Measurements from ENCODE around the gene ACADSB.

ACADSB gene

DNA sequence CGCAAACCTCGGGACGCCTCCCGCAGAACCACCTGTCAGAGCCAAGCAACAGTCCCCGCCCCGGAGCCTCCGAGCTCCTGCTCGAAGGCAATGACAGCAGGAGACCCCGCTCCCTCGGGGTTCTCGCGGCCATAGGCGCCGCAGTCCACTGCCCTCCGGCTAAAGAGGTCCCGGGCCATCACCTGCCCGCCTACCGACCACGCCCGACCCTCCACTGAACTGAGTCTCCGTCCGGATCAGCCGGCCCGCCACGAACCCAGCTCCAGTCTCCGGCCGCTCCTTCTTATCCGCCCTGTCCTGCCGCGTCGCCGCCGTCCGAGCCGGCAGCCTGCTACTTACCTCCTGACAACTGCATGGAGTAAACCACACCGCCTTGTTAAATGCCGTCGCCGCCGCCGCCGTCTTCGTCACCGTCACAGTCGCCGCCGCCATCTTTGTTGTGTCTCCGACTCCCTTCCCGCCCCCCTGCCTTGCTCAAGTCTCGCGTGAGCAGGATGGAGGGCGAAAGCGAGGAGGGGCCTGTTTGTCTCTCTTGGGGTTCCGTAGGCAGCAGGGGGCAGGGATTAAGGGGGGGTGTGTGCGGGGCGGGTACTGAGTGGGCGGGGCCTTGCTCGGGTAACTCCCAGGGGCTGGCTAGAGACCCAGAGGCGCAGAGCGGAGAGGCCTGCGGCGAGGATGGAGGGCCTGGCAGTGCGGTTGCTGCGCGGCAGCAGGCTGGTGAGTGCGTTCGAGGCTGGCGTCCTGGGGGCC lies at the start of gene ACADSB, which contains the start of gene IKZF5:
Gene ACADSB (plus strand): TSS at position 652 of the 750 bp plus-strand sequence. CDS start 24 bp downstream, at position 676.
Gene IKZF5 (minus strand): TSS at position 441 of the 750 bp plus-strand sequence. CDS start 10,170 bp downstream, outside the sequence.
- peak; percentile 56 for DNase-seq

DNA sequence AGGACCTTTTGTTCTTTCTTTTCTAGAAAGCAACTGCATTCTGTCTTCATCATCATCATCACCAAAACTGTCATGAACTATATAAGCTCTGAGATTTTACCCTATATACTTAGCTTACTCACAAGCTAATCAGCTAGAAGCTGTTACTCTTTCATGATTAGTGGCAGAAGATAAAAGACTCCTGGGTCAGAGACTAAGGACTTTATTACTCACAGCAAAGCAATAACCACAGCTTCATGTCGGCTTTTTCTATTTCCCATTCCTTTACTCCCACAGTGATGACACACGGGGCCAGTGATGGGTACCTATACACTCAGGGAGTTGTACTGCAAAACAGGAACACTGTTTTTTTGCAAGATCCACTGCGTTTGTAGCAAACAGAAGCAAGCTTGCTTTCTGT lies 46.4 kb upstream of the ACADSB start:
- no peak for DNase-seq

DNA sequence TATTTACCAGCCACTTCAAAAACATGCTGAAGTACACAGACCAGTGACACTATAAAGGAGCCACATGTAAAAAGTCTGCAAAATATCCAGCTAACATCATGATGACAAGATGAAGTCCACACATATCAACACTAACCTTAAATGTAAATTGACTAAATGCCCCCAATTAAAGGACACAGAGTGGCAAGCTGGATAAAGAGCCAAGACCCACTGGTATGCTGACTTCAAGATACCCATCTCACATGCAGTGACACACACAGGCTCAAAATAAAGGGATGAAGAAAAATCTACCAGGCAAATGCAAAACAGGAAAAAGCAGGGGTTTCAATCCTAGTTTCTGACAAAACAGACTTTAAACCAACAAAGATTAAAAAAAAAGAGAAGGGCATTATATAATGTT lies 41.9 kb upstream of the ACADSB start:
- DNase-seq, result no peak

DNA sequence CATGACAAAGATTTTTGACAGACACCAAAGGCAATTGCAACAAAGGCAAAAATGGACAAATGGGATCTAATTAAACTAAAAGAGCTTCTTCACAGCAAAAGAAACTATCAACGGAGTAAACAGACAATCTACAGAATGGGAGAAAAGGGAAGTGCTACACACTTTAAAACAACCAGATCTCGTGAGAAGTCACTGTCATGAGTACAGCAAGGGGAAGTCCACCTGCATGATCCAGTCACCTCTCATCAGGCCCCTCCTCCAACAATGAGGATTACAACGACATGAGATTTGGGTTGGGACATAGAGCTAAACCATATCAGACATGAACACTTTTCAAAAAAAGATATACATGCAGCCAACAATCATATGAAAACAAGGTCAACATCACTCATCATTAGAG lies 40.1 kb upstream of the ACADSB start:
- DNase-seq, result no peak

DNA sequence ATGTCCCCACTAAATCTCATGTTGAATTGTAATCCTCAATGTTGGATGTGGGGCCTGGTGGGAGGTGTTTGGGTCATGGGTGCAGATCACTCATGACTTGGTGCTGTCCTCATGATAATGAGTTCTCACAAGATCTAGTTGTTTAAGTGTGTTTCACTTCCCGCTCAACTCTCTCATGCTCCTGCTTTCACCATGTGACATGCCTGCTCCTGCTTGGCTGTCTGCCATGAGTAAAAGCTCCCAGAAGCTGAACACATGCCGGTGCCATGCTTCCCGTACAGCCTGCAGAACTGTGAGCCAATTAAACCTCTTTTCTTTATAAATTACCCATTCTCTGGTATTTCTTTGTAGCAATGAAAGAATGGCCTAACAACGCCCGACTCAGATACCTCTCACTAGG lies 34.8 kb upstream of the ACADSB start:
- no peak for DNase-seq

DNA sequence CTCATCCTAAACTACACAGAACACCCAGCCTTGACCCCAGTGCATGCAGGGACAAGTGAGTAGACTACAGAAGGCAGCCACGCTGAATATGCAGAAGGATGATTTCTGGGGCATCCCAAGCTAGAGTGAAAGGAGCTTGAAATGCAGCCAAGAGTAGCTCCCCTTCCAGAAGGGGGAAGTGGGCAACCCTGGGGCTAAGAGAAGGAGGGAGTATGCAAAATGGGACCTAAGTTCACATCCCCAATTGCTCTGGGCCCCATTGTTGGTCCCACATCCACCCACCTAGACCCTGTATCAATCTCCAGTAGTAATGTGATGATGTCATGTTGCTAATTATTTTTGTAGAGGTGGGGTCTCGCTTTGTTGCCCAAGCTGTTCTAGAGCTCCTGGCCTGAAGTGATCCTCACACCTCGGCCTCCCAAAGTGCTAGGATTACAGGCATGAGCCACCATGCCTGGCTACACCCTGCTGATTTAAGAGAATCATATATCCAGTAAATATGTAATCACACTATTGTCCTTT lies 34.2 kb upstream of the ACADSB start:
- no peak for DNase-seq

DNA sequence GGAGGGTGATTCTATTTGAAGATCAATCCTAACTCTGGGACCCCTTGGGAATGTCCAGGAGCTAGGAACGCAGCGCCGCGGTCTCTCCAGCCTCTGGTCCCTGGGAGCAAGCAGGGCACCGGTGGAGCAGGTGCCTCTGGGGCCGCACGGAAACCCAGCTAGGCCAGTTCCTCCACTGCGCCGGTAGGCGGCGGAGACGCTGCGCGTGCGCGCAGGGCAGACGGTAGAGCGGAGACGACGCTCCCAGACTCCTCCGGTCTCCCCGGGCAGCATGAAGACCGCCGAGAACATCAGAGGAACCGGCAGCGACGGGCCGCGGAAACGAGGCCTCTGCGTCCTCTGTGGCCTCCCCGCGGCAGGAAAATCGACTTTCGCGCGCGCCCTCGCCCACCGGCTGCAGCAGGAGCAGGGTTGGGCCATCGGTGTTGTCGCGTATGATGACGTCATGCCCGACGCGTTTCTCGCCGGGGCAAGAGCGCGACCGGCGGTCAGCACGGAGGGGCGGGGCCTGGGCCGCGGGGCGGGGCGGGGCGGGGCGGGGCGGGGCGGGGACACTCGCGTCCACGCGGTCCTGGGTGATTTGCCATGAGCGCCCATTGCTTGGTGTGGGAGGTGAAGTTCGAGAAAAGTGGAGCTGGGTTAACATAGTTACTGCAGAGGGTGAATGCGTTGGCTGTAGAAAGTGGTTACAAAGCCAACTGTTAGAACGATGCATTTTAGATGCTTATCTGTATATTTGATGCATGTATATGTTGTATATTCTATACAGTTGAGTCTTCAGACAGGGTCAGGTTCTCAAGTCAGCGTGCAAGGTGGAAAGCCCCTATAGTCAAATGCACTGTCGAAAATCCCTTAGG lies 28.4 kb upstream of the ACADSB start, which contains the start of gene PSTK:
Gene PSTK (plus strand): TSS at position 193 of the 857 bp plus-strand sequence. CDS start 79 bp downstream, at position 272.
- DNase-seq, result peak; percentile 69

DNA sequence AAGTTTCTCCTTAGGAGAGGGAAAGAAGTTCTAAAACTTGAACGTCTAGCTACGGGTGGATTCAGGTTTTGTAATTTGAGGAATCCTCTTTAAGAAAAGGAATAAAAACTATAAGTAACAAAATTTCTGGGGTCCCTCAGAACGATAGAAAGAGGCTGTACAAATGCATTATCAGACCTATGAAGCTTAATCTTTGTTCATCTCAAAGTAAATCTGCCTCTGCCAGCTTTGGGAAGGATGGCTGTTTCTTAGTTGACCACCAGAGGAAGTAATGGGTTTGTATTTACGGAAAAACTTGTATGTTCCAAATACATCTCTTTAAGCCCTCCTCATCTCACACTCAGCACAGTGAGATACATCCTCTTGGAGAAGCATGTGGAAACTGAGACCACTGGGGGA lies 27.7 kb upstream of the ACADSB start:
- DNase-seq, result no peak

DNA sequence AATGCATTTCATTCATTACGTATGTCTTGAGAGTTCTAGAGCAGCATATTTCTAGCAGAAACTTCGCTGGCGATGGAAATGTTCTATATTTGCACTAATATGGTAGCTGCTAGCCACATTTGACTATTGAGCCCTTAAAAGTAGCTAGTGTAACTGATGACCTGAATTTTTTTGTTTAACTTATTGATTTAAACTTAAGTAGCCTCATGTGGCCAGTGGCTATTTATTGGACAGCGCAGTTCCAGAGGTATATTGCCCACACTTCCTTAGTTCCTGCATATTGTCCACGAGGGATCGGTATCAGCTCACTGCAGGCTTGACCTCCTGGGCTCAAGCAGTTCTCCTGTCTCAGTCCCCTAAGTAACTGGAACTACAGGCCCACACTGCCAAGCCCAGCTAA lies 24.9 kb upstream of the ACADSB start:
- DNase-seq, result no peak

DNA sequence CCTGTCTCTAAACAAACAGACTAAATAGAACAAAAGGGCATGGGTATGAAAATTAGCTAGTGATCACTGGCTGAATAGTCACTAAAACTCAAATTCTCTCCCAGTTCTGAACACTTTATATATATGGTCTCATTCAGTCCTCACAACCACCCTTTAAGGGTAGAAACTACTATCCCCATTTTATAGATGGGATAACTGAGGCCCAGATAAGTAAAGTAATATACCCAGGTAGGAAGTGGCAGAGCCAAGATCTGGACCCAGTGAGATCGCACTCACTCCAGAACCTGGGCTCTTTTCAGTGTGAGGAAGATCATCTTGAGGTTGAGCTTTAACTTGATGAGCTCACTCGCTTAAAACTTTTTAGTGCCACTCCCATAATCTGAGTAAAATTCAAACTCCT lies 24.1 kb upstream of the ACADSB start:
- no peak for DNase-seq

DNA sequence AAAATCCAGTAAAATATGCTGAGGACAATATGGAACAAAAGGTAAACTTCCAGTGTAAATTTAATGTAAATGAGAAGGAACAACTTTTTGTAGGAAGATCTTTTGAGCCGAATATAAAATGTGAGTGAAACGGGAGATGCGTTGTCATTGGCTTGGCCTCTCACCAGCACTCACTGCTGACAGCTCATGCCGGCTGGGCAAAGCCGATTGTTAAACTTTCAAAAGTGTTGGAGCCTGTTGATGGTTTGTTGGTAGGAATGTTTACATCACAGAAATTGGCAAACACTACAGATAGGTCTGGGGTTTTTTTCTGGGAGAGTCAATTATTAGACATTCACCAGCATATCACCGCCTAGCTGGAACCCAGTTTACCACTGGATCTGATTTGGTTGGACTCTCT lies 22.5 kb upstream of the ACADSB start:
- no peak for DNase-seq

DNA sequence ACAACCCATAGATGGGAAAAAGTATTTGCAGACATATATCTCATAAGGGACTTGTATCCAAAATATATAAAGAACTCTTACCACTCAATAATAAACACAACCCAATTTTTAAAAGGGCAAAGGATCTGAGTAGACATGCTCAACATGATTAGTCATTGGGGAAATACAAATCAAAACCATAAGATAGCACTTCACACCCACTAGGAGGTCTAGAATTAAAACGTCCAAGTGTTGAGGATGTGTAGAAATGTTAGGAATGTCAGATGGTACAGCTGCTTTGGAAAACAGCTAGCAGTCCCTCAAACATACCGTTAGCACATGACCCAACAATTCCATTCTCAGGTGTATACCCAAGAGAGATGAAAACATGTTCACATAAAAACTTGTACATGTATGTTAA lies 20.3 kb upstream of the ACADSB start:
- DNase-seq, result no peak

DNA sequence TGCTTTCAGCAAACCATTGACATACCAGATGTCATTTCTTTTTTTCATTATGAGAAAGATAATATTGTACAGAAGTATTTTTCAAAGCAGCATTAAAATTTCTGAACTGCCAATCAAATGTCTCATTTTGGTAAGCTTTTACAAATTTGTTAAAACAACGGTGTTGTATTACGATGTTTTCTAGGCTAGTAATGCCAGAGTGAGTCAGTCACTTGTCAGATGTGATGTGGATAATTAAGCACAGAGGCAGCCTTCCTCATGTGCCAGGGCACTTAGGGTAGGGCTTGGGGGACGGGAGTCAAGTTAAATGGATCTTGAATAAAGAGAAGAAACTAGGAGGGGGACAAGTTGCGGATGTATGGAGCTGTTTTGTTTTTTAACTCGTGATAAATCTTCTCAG lies 18.5 kb upstream of the ACADSB start:
- DNase-seq, result no peak

DNA sequence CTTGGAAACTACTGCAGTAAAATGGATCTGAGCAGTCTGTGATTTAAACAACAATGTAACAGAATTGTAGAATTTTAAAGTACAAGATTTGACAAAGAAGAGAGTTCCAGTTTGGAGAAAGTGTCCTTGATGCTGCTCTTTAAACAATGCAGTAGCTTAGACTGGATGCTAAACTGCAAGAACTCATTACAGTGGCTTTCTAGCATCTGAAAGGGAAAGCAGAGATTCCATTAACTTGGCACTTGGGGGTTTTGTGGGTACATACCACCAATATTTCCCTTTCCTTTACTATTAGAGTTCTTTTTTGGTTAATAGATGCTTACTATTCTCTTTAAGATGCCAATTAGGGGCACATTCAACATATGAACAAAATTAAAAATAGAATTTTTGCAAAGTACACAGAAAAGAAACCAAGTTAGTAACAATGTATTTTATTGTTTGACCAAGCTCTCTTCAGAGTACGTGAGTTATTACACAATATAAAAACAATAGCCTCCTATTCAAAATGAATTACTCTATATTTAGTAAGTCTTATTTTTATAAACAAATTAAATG lies 16.7 kb upstream of the ACADSB start:
- no peak for DNase-seq

DNA sequence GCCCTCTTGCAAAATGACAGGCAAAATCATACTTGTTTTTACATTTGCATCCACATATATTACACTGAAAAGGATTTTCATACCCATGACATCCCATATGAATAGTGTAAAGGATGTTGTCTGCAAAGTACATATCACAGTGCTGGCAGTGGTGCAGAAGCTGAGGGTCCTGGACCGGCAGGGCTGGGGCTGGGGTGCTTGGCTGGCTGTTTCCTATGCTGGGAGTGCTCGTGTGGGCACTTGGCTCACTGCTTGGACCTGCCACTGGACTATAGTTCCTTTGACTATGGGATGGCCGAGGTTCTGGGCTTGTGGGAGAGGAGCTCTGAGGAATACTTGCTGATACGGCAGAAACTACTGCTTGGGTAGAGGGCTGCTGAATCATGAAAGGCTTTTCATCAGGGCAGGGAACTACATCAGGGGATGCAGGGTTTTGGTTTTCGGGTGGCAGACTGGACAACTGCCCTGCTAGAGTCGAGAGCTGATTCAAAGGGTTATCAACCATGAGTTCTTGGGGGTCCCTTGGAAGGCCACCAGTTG lies 14.9 kb upstream of the ACADSB start:
- DNase-seq, result no peak

DNA sequence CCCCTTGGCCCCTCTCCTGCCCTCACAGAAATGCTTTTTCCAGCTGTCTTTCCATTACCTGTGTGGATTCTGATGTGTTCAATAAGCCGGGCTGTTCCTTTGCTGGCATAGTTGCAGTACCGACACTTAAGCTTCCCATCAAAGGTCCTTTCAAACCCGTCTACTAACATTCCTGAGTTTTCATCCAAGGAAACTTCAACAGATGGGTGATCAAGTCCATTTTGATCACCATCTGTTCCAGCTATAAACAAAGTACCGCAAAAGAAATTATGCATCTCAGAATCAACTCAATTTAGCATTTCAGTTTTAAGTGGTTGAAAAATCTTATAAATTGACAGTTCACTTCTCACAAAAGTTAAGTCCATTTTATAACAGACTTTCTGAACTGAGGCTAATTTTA lies 12.9 kb upstream of the ACADSB start:
- DNase-seq, result no peak

DNA sequence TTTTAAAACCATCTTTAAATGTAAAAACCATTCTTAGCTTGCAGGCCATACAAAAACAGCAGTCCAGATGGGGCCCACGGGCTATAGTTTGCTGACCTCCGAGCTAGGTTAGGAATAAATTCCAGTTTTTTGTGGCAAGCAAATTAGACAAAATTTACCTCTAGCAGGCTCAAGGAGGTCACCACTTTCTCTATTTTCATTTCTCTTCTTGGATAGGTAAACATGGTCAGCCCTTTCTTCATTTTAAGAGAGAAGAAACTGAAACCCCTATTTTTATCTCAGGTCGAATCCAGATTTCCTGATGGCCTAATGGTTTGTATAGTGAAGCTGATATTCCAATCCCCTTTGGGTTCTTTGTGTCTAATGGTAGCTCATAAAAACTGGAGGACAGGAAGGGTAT lies 10.9 kb upstream of the ACADSB start:
- DNase-seq, result no peak

DNA sequence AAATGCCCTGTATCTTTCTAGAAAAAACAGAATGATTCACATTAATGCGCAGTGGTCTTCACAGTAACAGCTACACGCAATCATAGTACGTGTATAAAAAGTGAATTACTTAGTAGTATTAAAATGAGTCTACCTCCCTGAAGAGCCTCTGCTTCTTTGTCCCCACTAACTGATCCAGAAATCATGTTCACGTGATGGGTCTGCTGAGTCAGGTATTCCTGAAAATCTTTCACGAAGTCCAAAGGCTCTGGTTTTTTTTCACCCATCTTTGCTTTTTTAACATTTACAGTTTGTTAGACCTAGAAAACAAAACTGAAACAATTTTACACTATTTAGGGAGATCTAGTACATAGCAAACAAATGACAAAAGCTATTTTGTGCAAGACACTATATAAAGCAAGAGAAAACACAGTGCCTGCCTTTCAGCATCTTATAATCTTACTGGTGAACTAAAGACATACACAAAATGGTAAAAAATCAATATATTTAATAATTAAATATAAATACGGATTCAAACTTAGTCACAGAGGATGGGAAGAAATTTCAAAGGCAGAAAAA lies 10.4 kb upstream of the ACADSB start:
- DNase-seq, result no peak

DNA sequence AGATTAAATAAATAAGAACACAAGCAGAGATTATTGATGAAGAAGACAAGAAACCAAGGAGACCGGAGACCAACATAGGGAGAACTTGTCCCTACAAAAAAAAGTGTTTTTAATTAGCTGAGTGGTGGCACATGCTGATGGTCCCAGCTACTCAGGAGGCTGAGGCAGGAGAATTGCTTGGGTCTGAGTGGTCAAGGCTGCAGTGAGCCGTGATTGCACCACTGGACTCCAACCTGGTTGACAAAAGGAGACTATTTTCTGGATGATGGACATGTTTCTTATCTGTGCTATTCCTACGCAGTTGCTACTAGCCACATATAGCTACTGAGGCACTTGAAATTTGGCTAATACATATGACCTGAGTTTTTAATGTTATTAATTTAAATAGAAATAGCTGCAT lies 9.9 kb upstream of the ACADSB start:
- no peak for DNase-seq

DNA sequence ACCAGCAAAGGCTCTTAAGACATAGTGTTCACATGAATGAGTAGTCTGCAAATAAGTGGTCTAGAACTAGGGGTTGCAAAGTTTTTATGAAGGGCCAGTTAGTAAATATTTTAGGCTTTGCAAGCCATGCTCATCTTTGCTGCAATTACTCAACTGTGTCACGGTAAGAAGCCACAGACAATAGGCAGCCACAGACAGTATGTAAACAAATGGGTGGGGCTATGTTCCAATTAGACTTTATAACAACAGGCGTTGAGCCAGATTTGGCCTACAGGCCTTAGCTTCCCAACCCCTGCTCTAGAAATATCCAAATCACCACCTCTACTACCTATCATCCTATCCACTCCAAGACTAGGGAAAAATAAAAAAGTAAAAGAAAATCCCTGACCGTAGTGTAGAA lies 9.5 kb upstream of the ACADSB start:
- DNase-seq, result no peak

DNA sequence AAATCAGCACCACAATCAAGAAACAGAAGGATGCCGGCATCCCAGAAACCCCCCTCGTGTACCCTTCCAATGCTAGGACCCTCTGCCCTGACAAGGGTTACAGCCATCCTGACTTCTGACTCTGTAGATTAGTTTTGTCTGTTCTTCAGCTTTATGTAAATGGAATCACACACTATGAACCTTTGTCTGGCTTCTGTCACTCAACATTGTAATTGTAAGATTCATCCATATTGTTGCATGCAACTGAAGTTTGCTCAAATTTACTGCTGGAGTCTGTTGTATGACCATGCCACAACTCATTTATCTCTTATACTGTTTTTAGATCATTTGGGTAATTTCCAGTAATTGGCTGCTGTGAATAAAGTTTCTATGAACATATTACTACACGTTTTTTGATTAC lies 8.7 kb upstream of the ACADSB start:
- DNase-seq, result no peak

DNA sequence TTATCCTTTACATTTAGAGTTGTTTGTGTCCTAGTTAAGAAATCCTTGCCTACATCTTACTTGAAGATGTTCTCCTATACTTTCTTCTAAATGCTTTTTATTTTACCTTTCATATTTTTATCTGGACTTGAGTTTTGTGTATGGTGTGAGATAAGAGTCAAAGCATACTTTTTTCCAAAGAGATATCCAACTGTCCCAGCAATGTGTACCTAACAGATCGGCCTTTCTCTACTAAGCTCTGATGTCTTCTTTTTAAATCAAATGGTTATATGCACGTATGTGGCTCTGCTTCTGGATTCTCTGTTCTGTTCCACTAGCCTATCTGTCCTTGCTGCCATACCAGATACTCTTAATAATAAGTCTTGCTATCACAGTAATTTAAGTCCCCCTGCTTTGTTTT lies 7.4 kb upstream of the ACADSB start:
- DNase-seq, result no peak

DNA sequence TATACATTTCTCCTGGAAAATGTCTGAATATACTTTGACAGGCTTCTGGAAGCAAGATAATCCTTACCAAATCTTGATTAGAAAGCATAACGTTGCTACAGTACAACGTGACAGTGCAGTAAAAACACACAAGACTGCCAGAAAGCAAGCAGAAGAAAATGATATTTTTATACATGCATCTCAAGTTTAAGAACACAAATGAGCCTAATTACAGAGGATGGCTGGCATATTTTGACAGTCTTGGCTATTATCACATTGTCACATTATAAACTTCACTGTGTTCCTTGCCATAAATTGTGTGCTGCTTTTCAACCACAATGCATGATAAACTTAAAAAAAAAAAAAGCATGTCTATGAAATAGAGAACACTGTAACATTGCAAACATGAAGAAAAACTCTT lies 4.5 kb upstream of the ACADSB start:
- DNase-seq, result no peak

Measured in SHP77 treated with DMSO at 0.1 percent for 48 hours (cell line).